ENCODE data around the gene PPID. TPM values are rescaled to one million over a fixed set of nuclear protein-coding genes. Genes with fewer than 3 reads are reported as not detected.
"Not testable (repeated sequence)": the region's sequence is repeated elsewhere in the genome, so short reads cannot be mapped to it uniquely, and the experiment has no call there.

Gene PPID
- total RNA-seq, 1 donor from 2014 or later, result 20.0 TPM

DNA sequence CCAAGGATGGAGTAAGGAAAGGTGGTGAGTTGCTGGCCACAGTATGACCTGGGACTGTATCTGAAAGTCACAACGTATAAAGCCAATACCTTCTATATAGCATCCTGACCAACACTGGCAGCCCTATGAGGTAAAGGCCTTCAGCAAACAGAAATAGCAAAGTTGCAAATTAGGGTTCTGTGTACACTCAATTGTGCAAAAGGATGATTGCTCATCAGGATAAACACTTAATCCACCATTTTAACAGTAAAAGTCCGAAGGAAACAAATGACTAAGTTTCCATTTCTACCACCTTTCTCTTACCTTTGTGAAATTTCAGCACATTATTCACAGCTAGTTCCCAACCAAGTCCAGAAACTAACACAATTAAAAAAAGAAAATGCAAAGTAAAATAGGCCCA, 44.3 kb upstream of the PPID start:
- Mint-ChIP-seq H3K4me3 (ENCODE audit: unreplicated experiment) (no peak overlapping the region), H3K9me3 (ENCODE audit: low read depth) (no peaks in the 10 kb centered on the region), H3K27me3 (ENCODE audit: low read depth) (no peaks in the 10 kb centered on the region), H3K4me1 (ENCODE audit: low read depth) (peaks cover 36% of the 10 kb centered on the region), H3K27ac (ENCODE audit: unreplicated experiment) (no peak overlapping the region), H3K36me3 (ENCODE audit: low read depth) (no peaks in the 10 kb centered on the region)
- TF ChIP-seq CTCF (IDR thresholded peaks at IDR 0.05), result no peak
- no peak for DNase-seq (ENCODE audit: low spot score)

- Mint-ChIP-seq H3K27me3 (ENCODE audit: low read depth) (no peaks in the 10 kb centered on the region), H3K27ac (ENCODE audit: unreplicated experiment) (no peak overlapping the region), H3K36me3 (ENCODE audit: low read depth) (no peaks in the 10 kb centered on the region), H3K4me1 (ENCODE audit: low read depth) (peaks cover 28% of the 10 kb centered on the region), H3K9me3 (ENCODE audit: low read depth) (no peaks in the 10 kb centered on the region), H3K4me3 (ENCODE audit: unreplicated experiment) (no peak overlapping the region)
- DNase-seq (ENCODE audit: low spot score), result no peak
- no peak for TF ChIP-seq CTCF (IDR thresholded peaks at IDR 0.05)
These were observed 43.3 kb upstream of the PPID start for GRCh38 chr4:158766434-158767044.

DNA sequence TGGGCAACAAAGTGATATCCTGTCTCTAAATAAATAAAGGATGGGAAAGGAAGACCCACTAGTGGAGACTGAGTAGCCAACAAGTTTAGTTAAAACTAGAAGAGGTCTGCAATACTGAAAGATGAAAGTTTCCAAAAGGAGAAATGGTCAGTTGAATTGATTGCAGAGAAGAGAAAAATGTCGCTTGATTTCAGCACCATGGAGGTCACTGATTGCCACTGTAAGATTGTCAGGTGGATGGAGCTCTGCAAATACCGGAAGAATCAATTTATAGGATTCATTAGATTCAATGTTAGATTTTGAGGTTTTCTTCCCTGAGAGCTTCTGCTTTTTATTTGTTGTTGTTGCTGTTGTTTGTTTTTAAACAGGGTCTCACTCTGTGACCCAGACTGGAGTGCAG, 40.3 kb upstream of the PPID start:
- DNase-seq (ENCODE audit: low spot score), result no peak
- TF ChIP-seq CTCF (IDR thresholded peaks at IDR 0.05), result no peak
- H3K9me3 Mint-ChIP-seq (ENCODE audit: low read depth), result no peaks in the 10 kb centered on the region
- H3K4me1 Mint-ChIP-seq (ENCODE audit: low read depth), result peaks cover 7% of the 10 kb centered on the region
- H3K27ac Mint-ChIP-seq (ENCODE audit: unreplicated experiment), result no peak overlapping the region
- H3K36me3 Mint-ChIP-seq (ENCODE audit: low read depth), result no peaks in the 10 kb centered on the region
- H3K27me3 Mint-ChIP-seq (ENCODE audit: low read depth), result no peaks in the 10 kb centered on the region
- H3K4me3 Mint-ChIP-seq (ENCODE audit: unreplicated experiment), result no peak overlapping the region

DNA sequence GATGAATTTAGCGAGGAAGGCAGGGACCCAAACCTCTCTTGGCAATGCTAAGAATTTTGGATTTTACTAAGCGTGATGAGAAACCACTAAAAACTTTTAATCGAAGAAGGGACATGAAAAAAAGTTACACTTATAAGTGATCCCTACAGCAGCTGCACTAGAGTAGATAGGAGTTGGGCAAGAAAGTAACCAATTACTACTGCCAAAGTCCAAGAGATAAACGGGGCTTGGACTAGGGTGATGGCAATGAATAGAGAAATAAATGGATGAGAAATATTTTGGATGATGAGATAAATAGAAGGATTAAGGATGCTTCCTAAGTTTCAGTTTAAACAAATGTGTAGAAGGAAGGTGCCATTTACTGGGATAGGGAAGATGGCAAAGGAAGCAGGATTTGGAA, 39.4 kb upstream of the PPID start:
- H3K9me3 Mint-ChIP-seq (ENCODE audit: low read depth), result peaks cover 3% of the 10 kb centered on the region
- H3K27me3 Mint-ChIP-seq (ENCODE audit: low read depth), result no peaks in the 10 kb centered on the region
- no peak for TF ChIP-seq CTCF (IDR thresholded peaks at IDR 0.05)
- H3K27ac Mint-ChIP-seq (ENCODE audit: unreplicated experiment), result no peak overlapping the region
- no peaks in the 10 kb centered on the region for H3K4me1 Mint-ChIP-seq (ENCODE audit: low read depth)
- no peak for DNase-seq (ENCODE audit: low spot score)
- no peak overlapping the region for H3K4me3 Mint-ChIP-seq (ENCODE audit: unreplicated experiment)
- no peaks in the 10 kb centered on the region for H3K36me3 Mint-ChIP-seq (ENCODE audit: low read depth)

GRCh38 chr4:158760866-158761265, 37.7 kb upstream of the PPID start:
- Mint-ChIP-seq H3K27me3 (ENCODE audit: low read depth) (no peaks in the 10 kb centered on the region), H3K9me3 (ENCODE audit: low read depth) (peaks cover 6% of the 10 kb centered on the region), H3K4me3 (ENCODE audit: unreplicated experiment) (no peak overlapping the region), H3K36me3 (ENCODE audit: low read depth) (no peaks in the 10 kb centered on the region), H3K4me1 (ENCODE audit: low read depth) (no peaks in the 10 kb centered on the region), H3K27ac (ENCODE audit: unreplicated experiment) (no peak overlapping the region)
- DNase-seq (ENCODE audit: low spot score), result no peak
- TF ChIP-seq CTCF (IDR thresholded peaks at IDR 0.05), result no peak

GRCh38 chr4:158759539-158759938, 36.3 kb upstream of the PPID start:
- not testable (repeated sequence) for H3K4me1 Mint-ChIP-seq (ENCODE audit: low read depth); H3K9me3 Mint-ChIP-seq (ENCODE audit: low read depth); H3K27me3 Mint-ChIP-seq (ENCODE audit: low read depth); H3K27ac Mint-ChIP-seq (ENCODE audit: unreplicated experiment); H3K36me3 Mint-ChIP-seq (ENCODE audit: low read depth); DNase-seq (ENCODE audit: low spot score); H3K4me3 Mint-ChIP-seq (ENCODE audit: unreplicated experiment)

Data from chondrocyte (in vitro differentiated cells).